ENCODE measurements around the gene SLC25A10. TPM values are rescaled to one million over a fixed set of nuclear protein-coding genes. Genes with fewer than 3 reads are reported as not detected.

SLC25A10 gene
- total and polyA plus RNA-seq, 2 of the 8 experiments (the other 6 are each of a cell fraction or from before 2014, with no cell fraction given): 22.2 to 43.0 TPM

DNA sequence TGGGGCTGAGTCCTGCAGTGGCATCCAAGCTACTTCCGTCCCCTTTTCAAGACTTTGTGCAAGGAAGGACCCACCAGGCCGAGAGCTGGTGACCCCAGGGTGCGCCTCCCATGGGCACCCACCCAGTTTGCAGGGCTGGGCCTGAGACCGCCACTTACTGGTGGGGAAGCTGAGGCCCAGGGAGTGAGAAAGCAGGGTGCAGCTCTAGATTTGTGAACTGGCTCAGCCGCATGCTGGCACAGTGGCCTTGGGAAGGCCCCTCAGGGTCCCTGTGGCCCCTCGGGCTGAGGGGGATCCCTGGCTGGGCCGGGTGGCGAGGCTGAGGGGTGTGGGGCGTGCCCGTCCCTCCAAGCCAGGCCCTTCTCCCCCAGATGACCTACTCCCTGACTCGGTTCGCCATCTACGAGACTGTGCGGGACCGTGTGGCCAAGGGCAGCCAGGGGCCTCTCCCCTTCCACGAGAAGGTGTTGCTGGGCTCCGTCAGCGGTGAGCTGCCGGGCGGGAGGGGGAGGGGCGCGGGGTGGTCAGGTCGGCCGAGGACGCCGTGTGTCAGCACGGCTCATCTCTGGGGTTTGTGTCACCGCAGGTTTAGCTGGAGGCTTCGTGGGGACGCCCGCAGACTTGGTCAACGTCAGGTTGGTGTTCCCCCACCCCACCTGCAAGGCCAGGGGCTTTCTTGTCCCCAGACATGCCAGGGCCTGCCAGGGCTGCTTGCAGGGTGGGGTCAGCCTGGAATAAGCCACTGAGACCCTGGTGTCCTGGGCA is 3.2 kb downstream of the SLC25A10 start (continued):
- no peak for TF ChIP-seq EZH2 (IDR thresholded peaks at IDR 0.05; ENCODE audit: low read depth, low read length, severe bottlenecking)
- TF ChIP-seq, protein P1, sequence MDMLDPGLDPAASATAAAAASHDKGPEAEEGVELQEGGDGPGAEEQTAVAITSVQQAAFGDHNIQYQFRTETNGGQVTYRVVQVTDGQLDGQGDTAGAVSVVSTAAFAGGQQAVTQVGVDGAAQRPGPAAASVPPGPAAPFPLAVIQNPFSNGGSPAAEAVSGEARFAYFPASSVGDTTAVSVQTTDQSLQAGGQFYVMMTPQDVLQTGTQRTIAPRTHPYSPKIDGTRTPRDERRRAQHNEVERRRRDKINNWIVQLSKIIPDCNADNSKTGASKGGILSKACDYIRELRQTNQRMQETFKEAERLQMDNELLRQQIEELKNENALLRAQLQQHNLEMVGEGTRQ (IDR thresholded peaks at IDR 0.05; ENCODE audit: low read length): no peak
- no peak for TF ChIP-seq CHD2 (IDR thresholded peaks at IDR 0.05; ENCODE audit: low read length)
- TF ChIP-seq ZNF274 (IDR thresholded peaks at IDR 0.05; ENCODE audit: borderline replicate concordance, extremely low read depth, low read length): no peak
- TF ChIP-seq TAF7 (optimal IDR thresholded peaks at IDR 0.05; ENCODE audit: borderline replicate concordance, low read depth, low read length): no peak
- no peak for TF ChIP-seq CHD1 (IDR thresholded peaks at IDR 0.05; ENCODE audit: low read depth, low read length)
- no peak for TF ChIP-seq MAFK (IDR thresholded peaks at IDR 0.05; ENCODE audit: low read depth, low read length)
- TF ChIP-seq JUND (IDR thresholded peaks at IDR 0.05; ENCODE audit: low read length): no peak
- no peak for TF ChIP-seq SUZ12 (IDR thresholded peaks at IDR 0.05; ENCODE audit: low read length)

Data from H1 (cell line).